ENCODE data around the gene RANBP3.
"Not testable (repeated sequence)": the region's sequence is repeated elsewhere in the genome, so short reads cannot be mapped to it uniquely, and the experiment has no call there.

RANBP3 gene

GRCh38 chr19:6006896-6007295 lies 29.0 kb upstream of the RANBP3 start:
- Histone ChIP-seq H3K79me2 (ENCODE audit: control insufficient read depth, insufficient read depth, low read length, unreplicated experiment) (no peaks in the 10 kb centered on the region), H3K36me3 (ENCODE audit: insufficient read depth, low read length) (no peaks in the 10 kb centered on the region), H3K27me3 (ENCODE audit: insufficient read depth, low read length) (no peaks in the 10 kb centered on the region), H3K4me3 (ENCODE audit: low read depth, low read length) (no peak overlapping the region), H2AFZ (ENCODE audit: low read length, unreplicated experiment) (no peak overlapping the region), H3K27ac (ENCODE audit: low read depth, low read length) (no peak overlapping the region), H3K4me1 (ENCODE audit: control insufficient read depth, insufficient read depth, low read length, unreplicated experiment) (no peaks in the 10 kb centered on the region)

GRCh38 chr19:6006070-6006446 lies 28.1 kb upstream of the RANBP3 start:
- not testable (repeated sequence) for H3K27ac ChIP-seq (ENCODE audit: low read depth, low read length); H3K4me1 ChIP-seq (ENCODE audit: control insufficient read depth, insufficient read depth, low read length, unreplicated experiment); H3K27me3 ChIP-seq (ENCODE audit: insufficient read depth, low read length)

GRCh38 chr19:6005321-6006069 lies 27.6 kb upstream of the RANBP3 start:
- Histone ChIP-seq H3K79me2 (ENCODE audit: control insufficient read depth, insufficient read depth, low read length, unreplicated experiment) (no peaks in the 10 kb centered on the region), H2AFZ (ENCODE audit: low read length, unreplicated experiment) (no peak overlapping the region)

More at GRCh38 chr19:6006070-6006446, 28.1 kb upstream of the RANBP3 start:
- not testable (repeated sequence) for H3K79me2 ChIP-seq (ENCODE audit: control insufficient read depth, insufficient read depth, low read length, unreplicated experiment); H3K4me3 ChIP-seq (ENCODE audit: low read depth, low read length); H2AFZ ChIP-seq (ENCODE audit: low read length, unreplicated experiment); H3K36me3 ChIP-seq (ENCODE audit: insufficient read depth, low read length)

GRCh38 chr19:6003976-6004375 lies 26.0 kb upstream of the RANBP3 start:
- H3K27me3 ChIP-seq (ENCODE audit: insufficient read depth, low read length): no peaks in the 10 kb centered on the region
- no peak overlapping the region for H3K27ac ChIP-seq (ENCODE audit: low read depth, low read length)
- no peaks in the 10 kb centered on the region for H3K36me3 ChIP-seq (ENCODE audit: insufficient read depth, low read length)
- no peak overlapping the region for H3K4me3 ChIP-seq (ENCODE audit: low read depth, low read length)
- no peaks in the 10 kb centered on the region for H3K4me1 ChIP-seq (ENCODE audit: control insufficient read depth, insufficient read depth, low read length, unreplicated experiment)
- H3K79me2 ChIP-seq (ENCODE audit: control insufficient read depth, insufficient read depth, low read length, unreplicated experiment): no peaks in the 10 kb centered on the region
- H2AFZ ChIP-seq (ENCODE audit: low read length, unreplicated experiment): no peak overlapping the region

More at GRCh38 chr19:6005321-6006069, 27.6 kb upstream of the RANBP3 start:
- Histone ChIP-seq H3K4me3 (ENCODE audit: low read depth, low read length) (no peak overlapping the region), H3K4me1 (ENCODE audit: control insufficient read depth, insufficient read depth, low read length, unreplicated experiment) (no peaks in the 10 kb centered on the region), H3K27ac (ENCODE audit: low read depth, low read length) (no peak overlapping the region), H3K36me3 (ENCODE audit: insufficient read depth, low read length) (no peaks in the 10 kb centered on the region), H3K27me3 (ENCODE audit: insufficient read depth, low read length) (no peaks in the 10 kb centered on the region)

GRCh38 chr19:6002591-6002990 lies 24.7 kb upstream of the RANBP3 start:
- no peak overlapping the region for H3K27ac ChIP-seq (ENCODE audit: low read depth, low read length)
- H3K4me3 ChIP-seq (ENCODE audit: low read depth, low read length): no peak overlapping the region
- no peaks in the 10 kb centered on the region for H3K79me2 ChIP-seq (ENCODE audit: control insufficient read depth, insufficient read depth, low read length, unreplicated experiment)
- no peaks in the 10 kb centered on the region for H3K36me3 ChIP-seq (ENCODE audit: insufficient read depth, low read length)
- H3K4me1 ChIP-seq (ENCODE audit: control insufficient read depth, insufficient read depth, low read length, unreplicated experiment): no peaks in the 10 kb centered on the region
- H2AFZ ChIP-seq (ENCODE audit: low read length, unreplicated experiment): no peak overlapping the region
- H3K27me3 ChIP-seq (ENCODE audit: insufficient read depth, low read length): no peaks in the 10 kb centered on the region

- Histone ChIP-seq H3K4me3 (ENCODE audit: low read depth, low read length) (no peak overlapping the region), H3K4me1 (ENCODE audit: control insufficient read depth, insufficient read depth, low read length, unreplicated experiment) (no peaks in the 10 kb centered on the region), H3K79me2 (ENCODE audit: control insufficient read depth, insufficient read depth, low read length, unreplicated experiment) (no peaks in the 10 kb centered on the region), H2AFZ (ENCODE audit: low read length, unreplicated experiment) (no peak overlapping the region), H3K27me3 (ENCODE audit: insufficient read depth, low read length) (no peaks in the 10 kb centered on the region), H3K27ac (ENCODE audit: low read depth, low read length) (no peak overlapping the region), H3K36me3 (ENCODE audit: insufficient read depth, low read length) (no peaks in the 10 kb centered on the region)
Measured at GRCh38 chr19:6000228-6000847, 22.4 kb upstream of the RANBP3 start.

- no peak overlapping the region for H3K27ac ChIP-seq (ENCODE audit: low read depth, low read length)
- H3K4me3 ChIP-seq (ENCODE audit: low read depth, low read length): no peak overlapping the region
- H3K79me2 ChIP-seq (ENCODE audit: control insufficient read depth, insufficient read depth, low read length, unreplicated experiment): no peaks in the 10 kb centered on the region
- H2AFZ ChIP-seq (ENCODE audit: low read length, unreplicated experiment): no peak overlapping the region
- no peaks in the 10 kb centered on the region for H3K27me3 ChIP-seq (ENCODE audit: insufficient read depth, low read length)
- no peaks in the 10 kb centered on the region for H3K4me1 ChIP-seq (ENCODE audit: control insufficient read depth, insufficient read depth, low read length, unreplicated experiment)
- no peaks in the 10 kb centered on the region for H3K36me3 ChIP-seq (ENCODE audit: insufficient read depth, low read length)
Measured at GRCh38 chr19:5999693-6000092, 21.8 kb upstream of the RANBP3 start.

- no peak overlapping the region for H2AFZ ChIP-seq (ENCODE audit: low read length, unreplicated experiment)
- H3K4me3 ChIP-seq (ENCODE audit: low read depth, low read length): no peak overlapping the region
- H3K4me1 ChIP-seq (ENCODE audit: control insufficient read depth, insufficient read depth, low read length, unreplicated experiment): no peaks in the 10 kb centered on the region
- no peak overlapping the region for H3K27ac ChIP-seq (ENCODE audit: low read depth, low read length)
- no peaks in the 10 kb centered on the region for H3K36me3 ChIP-seq (ENCODE audit: insufficient read depth, low read length)
- no peaks in the 10 kb centered on the region for H3K79me2 ChIP-seq (ENCODE audit: control insufficient read depth, insufficient read depth, low read length, unreplicated experiment)
- H3K27me3 ChIP-seq (ENCODE audit: insufficient read depth, low read length): no peaks in the 10 kb centered on the region
Measured at GRCh38 chr19:5997371-5997770, 19.4 kb upstream of the RANBP3 start.

GRCh38 chr19:5996623-5997320 lies 18.8 kb upstream of the RANBP3 start:
- Histone ChIP-seq H3K36me3 (ENCODE audit: insufficient read depth, low read length) (no peaks in the 10 kb centered on the region), H2AFZ (ENCODE audit: low read length, unreplicated experiment) (no peak overlapping the region), H3K27ac (ENCODE audit: low read depth, low read length) (no peak overlapping the region), H3K79me2 (ENCODE audit: control insufficient read depth, insufficient read depth, low read length, unreplicated experiment) (no peaks in the 10 kb centered on the region), H3K4me3 (ENCODE audit: low read depth, low read length) (no peak overlapping the region), H3K27me3 (ENCODE audit: insufficient read depth, low read length) (no peaks in the 10 kb centered on the region), H3K4me1 (ENCODE audit: control insufficient read depth, insufficient read depth, low read length, unreplicated experiment) (no peaks in the 10 kb centered on the region)

GRCh38 chr19:5996102-5996501 lies 18.2 kb upstream of the RANBP3 start:
- H3K36me3 ChIP-seq (ENCODE audit: insufficient read depth, low read length): no peaks in the 10 kb centered on the region
- no peak overlapping the region for H3K4me3 ChIP-seq (ENCODE audit: low read depth, low read length)

GRCh38 chr19:5995606-5996005 lies 17.7 kb upstream of the RANBP3 start:
- H3K27ac ChIP-seq (ENCODE audit: low read depth, low read length): no peak overlapping the region
- H3K27me3 ChIP-seq (ENCODE audit: insufficient read depth, low read length): no peaks in the 10 kb centered on the region

More at GRCh38 chr19:5996102-5996501, 18.2 kb upstream of the RANBP3 start:
- Histone ChIP-seq H2AFZ (ENCODE audit: low read length, unreplicated experiment) (no peak overlapping the region), H3K79me2 (ENCODE audit: control insufficient read depth, insufficient read depth, low read length, unreplicated experiment) (no peaks in the 10 kb centered on the region), H3K4me1 (ENCODE audit: control insufficient read depth, insufficient read depth, low read length, unreplicated experiment) (no peaks in the 10 kb centered on the region), H3K27me3 (ENCODE audit: insufficient read depth, low read length) (no peaks in the 10 kb centered on the region), H3K27ac (ENCODE audit: low read depth, low read length) (no peak overlapping the region)

More at GRCh38 chr19:5995606-5996005, 17.7 kb upstream of the RANBP3 start:
- H2AFZ ChIP-seq (ENCODE audit: low read length, unreplicated experiment): no peak overlapping the region
- H3K4me1 ChIP-seq (ENCODE audit: control insufficient read depth, insufficient read depth, low read length, unreplicated experiment): no peaks in the 10 kb centered on the region
- no peaks in the 10 kb centered on the region for H3K79me2 ChIP-seq (ENCODE audit: control insufficient read depth, insufficient read depth, low read length, unreplicated experiment)
- no peaks in the 10 kb centered on the region for H3K36me3 ChIP-seq (ENCODE audit: insufficient read depth, low read length)
- no peak overlapping the region for H3K4me3 ChIP-seq (ENCODE audit: low read depth, low read length)

Measured in ACC112 (cell line).